GM12892 (cell line): ENCODE data around the gene JARID2.

Source experiments
- DNase-seq: peaks from one replicate; pipeline ENCODE4 v3.0.0; 2011; ENCODE audit not compliant: insufficient read length
- FAIRE-seq: peaks from 2 replicates; lab custom pipeline; 2011; peaks lifted over from hg19 to GRCh38; lab: Jason Lieb, UNC
- POLR2A ChIP-seq: IDR thresholded peaks from 2 replicates; pipeline ENCODE4 v1.6.1; 2011; ENCODE audit warnings: low read depth, low read length, control low read depth
- POLR2AphosphoS5 ChIP-seq: IDR thresholded peaks from 2 replicates; pipeline ENCODE4 v1.6.1; 2011; ENCODE audit warnings: low read depth, low read length, control low read depth
- TAF1 ChIP-seq: IDR thresholded peaks from 2 replicates; pipeline ENCODE4 v1.6.1; 2011; ENCODE audit warnings: low read depth, mild to moderate bottlenecking, control low read depth, low read length, borderline replicate concordance

The JARID2 gene

GRCh38 chr6:15346315-15346714 is 100.4 kb downstream of the JARID2 start:
- DNase-seq: no peak
- TF ChIP-seq POLR2AphosphoS5 (no peak), POLR2A (no peak), TAF1 (no peak)
- no peak for FAIRE-seq

GRCh38 chr6:15348528-15348927 is 102.7 kb downstream of the JARID2 start:
- no peak for DNase-seq
- TF ChIP-seq POLR2AphosphoS5 (no peak), POLR2A (no peak), TAF1 (no peak)
- FAIRE-seq: no peak

GRCh38 chr6:15349379-15349778 is 103.5 kb downstream of the JARID2 start:
- FAIRE-seq (no peak), DNase-seq (no peak)
- TF ChIP-seq POLR2A (no peak), POLR2AphosphoS5 (no peak), TAF1 (no peak)

GRCh38 chr6:15350386-15351083 is 104.7 kb downstream of the JARID2 start:
- FAIRE-seq: no peak
- no peak for DNase-seq
- TF ChIP-seq POLR2AphosphoS5 (no peak), POLR2A (no peak), TAF1 (no peak)

GRCh38 chr6:15351631-15352030 is 105.8 kb downstream of the JARID2 start:
- no peak for DNase-seq
- TF ChIP-seq TAF1 (no peak), POLR2A (no peak), POLR2AphosphoS5 (no peak)
- FAIRE-seq: no peak

GRCh38 chr6:15352220-15352619 is 106.4 kb downstream of the JARID2 start:
- FAIRE-seq: no peak
- DNase-seq: no peak
- TF ChIP-seq POLR2A (no peak), POLR2AphosphoS5 (no peak), TAF1 (no peak)

GRCh38 chr6:15352845-15353244 is 107.0 kb downstream of the JARID2 start:
- DNase-seq (no peak), FAIRE-seq (no peak)
- TF ChIP-seq POLR2A: no peak
- no peak for TF ChIP-seq POLR2AphosphoS5
- no peak for TF ChIP-seq TAF1

GRCh38 chr6:15355683-15356099 is 109.8 kb downstream of the JARID2 start:
- peak; percentile 14 for FAIRE-seq
- TF ChIP-seq POLR2A: no peak
- no peak for TF ChIP-seq TAF1
- TF ChIP-seq POLR2AphosphoS5: no peak
- no peak for DNase-seq

GRCh38 chr6:15356179-15356578 is 110.3 kb downstream of the JARID2 start:
- TF ChIP-seq POLR2A (no peak), TAF1 (no peak), POLR2AphosphoS5 (no peak)
- FAIRE-seq (no peak), DNase-seq (no peak)

GRCh38 chr6:15356937-15357336 is 111.1 kb downstream of the JARID2 start:
- DNase-seq (no peak), FAIRE-seq (peak; percentile 14)
- TF ChIP-seq POLR2A: no peak
- TF ChIP-seq POLR2AphosphoS5: no peak
- TF ChIP-seq TAF1: no peak

GRCh38 chr6:15357782-15358181 is 111.9 kb downstream of the JARID2 start:
- FAIRE-seq: peak; percentile 33
- DNase-seq: no peak

GRCh38 chr6:15358579-15359327 is 112.9 kb downstream of the JARID2 start:
- no peak for FAIRE-seq
- TF ChIP-seq TAF1: no peak
- TF ChIP-seq POLR2A: no peak
- DNase-seq: no peak

More at GRCh38 chr6:15357782-15358181, 111.9 kb downstream of the JARID2 start:
- TF ChIP-seq TAF1: no peak
- no peak for TF ChIP-seq POLR2AphosphoS5
